Prostate gland (tissue), 2 donors: ENCODE measurements around the gene KRTAP6-1. TPM values are rescaled to one million over a fixed set of nuclear protein-coding genes. Genes with fewer than 3 reads are reported as not detected.

Source experiments
- DNase-seq: peaks from one replicate; pipeline ENCODE4 v3.0.0-alpha.2; 2019; ENCODE audit warnings: low spot score
- H3K27ac ChIP-seq, 2 donors: fragments of 200-600 bp; sonication (generic); 2 replicates each; pipeline ENCODE4 v1.5.1; 2017 to 2019
- H3K27me3 ChIP-seq: fragments of 200-600 bp; sonication (generic); replicated peaks from 2 replicates; pipeline ENCODE4 v1.5.1; 2019; ENCODE audit not compliant: insufficient read depth
- H3K36me3 ChIP-seq, 2 donors: fragments of 200-600 bp; sonication (generic); 1 replicate in 1 of 2; 2 replicates in 1 of 2; pipeline versions ENCODE4 v1.5.1 to v1.8.1; 2017 to 2019
- H3K4me1 ChIP-seq: fragments of 200-600 bp; sonication (generic); replicated peaks from 2 replicates; pipeline ENCODE4 v1.5.1; 2019
- H3K4me3 ChIP-seq, 2 donors: fragments of 200-600 bp; sonication (generic); 2 replicates each; pipeline ENCODE4 v1.5.1; 2017 to 2019
- H3K9me3 ChIP-seq: fragments of 200-600 bp; sonication (generic); 2 replicates; pipeline ENCODE4 v1.5.1; 2017
- POLR2A ChIP-seq: fragments of 450-650 bp; IDR thresholded peaks from one replicate; pipeline ENCODE4 v1.6.1; 2016; ENCODE audit warnings: antibody characterized with exemption, mild to moderate bottlenecking
- POLR2AphosphoS5 ChIP-seq: sonication (generic); formaldehyde crosslinking; IDR thresholded peaks from one replicate; pipeline ENCODE4 v1.6.1; 2017; ENCODE audit warnings: antibody characterized with exemption
- WGBS: methylation state at CpG from one replicate; pipeline ENCODE4 v1.1.5; 2018; 5-methylcytosine and 5-hydroxymethylcytosine counted together
- intact Hi-C: fragments of 100-400 bp; cut with DNase I; formaldehyde crosslinking; loops from one replicate; pipeline ENCODE4 v1.14.2; 2022
- total RNA-seq, 2 donors: library from RNA; depleted of rRNA; stranded (reverse); fragments of >200 nt; gene quantifications; one replicate each; pipeline ENCODE4 v1.1.0, GENCODE V29; 2016
- TF ChIP-seq, protein P1 (sequence below), 4 experiments: fragments of 200-600 bp in 2 of 4; fragments of 450-650 bp in 2 of 4; sonication (generic) in 2 of 4; IDR thresholded peaks; 1 replicate in 3 of 4; 2 replicates in 1 of 4; pipeline ENCODE4 v1.5.1; 2016 to 2019; ENCODE audit warnings: antibody characterized with exemption in 4 of 4, mild to moderate bottlenecking in 2 of 4, moderate library complexity in 2 of 4

Gene KRTAP6-1
- total RNA-seq, 2 donors from 2014 or later: not detected

DNA sequence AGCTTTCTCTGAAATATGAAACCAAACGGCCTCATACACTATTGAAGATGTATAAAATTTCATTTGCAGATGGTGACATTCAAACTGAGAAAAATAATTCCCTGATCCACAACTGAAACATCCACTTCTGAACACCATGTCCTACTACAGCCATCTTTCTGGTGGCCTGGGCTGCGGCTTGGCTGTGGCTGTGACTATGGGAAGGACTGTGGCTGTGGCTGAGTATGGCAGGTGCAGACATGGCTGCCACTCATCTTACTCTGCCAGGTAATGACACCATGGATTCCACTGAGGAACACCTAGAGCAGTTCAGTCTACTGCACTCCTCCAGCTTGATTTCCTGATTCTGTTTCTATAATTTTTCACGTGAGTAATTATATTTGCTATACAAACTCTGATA, 6.8 kb upstream of the KRTAP6-1 start, which contains the start of gene KRTAP20-4:
KRTAP20-4 (plus strand) TSS at position 106 of the 400 bp plus-strand sequence.
- no peaks in the 10 kb centered on the region for H3K9me3 ChIP-seq
- no peaks in the 10 kb centered on the region for H3K4me1 ChIP-seq
- no peaks in the 10 kb centered on the region for H3K27me3 ChIP-seq
- intact Hi-C loops: no loop called here
- H3K36me3 ChIP-seq: no peaks in the 10 kb centered on the region
- DNase-seq: no peak
- TF ChIP-seq POLR2A (no peak), POLR2AphosphoS5 (no peak)
- TF ChIP-seq, protein P1, sequence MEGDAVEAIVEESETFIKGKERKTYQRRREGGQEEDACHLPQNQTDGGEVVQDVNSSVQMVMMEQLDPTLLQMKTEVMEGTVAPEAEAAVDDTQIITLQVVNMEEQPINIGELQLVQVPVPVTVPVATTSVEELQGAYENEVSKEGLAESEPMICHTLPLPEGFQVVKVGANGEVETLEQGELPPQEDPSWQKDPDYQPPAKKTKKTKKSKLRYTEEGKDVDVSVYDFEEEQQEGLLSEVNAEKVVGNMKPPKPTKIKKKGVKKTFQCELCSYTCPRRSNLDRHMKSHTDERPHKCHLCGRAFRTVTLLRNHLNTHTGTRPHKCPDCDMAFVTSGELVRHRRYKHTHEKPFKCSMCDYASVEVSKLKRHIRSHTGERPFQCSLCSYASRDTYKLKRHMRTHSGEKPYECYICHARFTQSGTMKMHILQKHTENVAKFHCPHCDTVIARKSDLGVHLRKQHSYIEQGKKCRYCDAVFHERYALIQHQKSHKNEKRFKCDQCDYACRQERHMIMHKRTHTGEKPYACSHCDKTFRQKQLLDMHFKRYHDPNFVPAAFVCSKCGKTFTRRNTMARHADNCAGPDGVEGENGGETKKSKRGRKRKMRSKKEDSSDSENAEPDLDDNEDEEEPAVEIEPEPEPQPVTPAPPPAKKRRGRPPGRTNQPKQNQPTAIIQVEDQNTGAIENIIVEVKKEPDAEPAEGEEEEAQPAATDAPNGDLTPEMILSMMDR (IDR thresholded peaks at IDR 0.05): no peak
- no peak within 1 kb of the TSS for H3K27ac ChIP-seq
- WGBS: 70% methylated on average over 3 of the region's 3 CpGs
- H3K4me3 ChIP-seq: no peak within 1 kb of the TSS

DNA sequence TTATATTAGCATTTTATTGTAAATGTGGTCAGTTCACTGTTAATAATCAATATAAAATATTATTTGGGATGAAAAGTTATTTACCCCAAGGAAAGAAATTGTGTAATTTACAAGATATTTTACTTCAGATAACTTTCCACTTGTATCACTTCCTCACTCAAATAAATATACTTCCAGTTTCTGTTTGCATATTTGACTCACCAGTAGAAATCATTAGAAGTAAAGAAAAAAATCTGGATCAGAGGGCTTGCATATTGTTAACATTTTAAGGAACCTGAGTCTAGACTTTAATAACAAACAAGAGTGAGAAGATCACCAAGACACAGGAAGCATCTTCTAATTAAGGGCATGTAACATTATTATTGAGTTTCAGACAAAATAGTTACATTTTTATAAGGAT, 6.3 kb upstream of the KRTAP6-1 start:
- Histone ChIP-seq H3K36me3 (no peaks in the 10 kb centered on the region), H3K27me3 (no peaks in the 10 kb centered on the region), H3K4me3 (no peak overlapping the region), H3K27ac (no peak overlapping the region), H3K4me1 (no peaks in the 10 kb centered on the region), H3K9me3 (no peaks in the 10 kb centered on the region)
- TF ChIP-seq POLR2A: no peak
- TF ChIP-seq POLR2AphosphoS5: no peak
- TF ChIP-seq, protein P1 (IDR thresholded peaks at IDR 0.05): no peak
- no peak for DNase-seq
- intact Hi-C loops: no loop called here

DNA sequence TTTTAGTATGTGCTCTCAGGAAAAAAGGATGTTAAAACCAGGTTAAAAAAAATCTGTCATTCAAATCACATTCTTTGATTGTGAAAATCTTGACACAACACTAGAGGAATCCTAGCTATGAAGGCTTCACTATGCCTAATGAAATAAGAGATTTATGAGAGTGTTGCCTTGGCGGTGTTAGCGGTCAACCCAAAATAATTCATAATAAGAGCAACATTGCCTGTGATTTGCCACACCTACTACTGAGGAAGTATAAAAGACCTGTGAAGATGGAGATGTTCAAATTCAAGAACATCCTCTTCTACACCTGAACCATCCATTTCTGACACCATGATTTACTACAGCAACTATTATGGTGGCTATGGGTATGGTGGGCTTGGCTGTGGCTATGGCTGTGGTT, 2.4 kb upstream of the KRTAP6-1 start, which contains the start of gene KRTAP20-1:
KRTAP20-1 (plus strand) TSS at position 301 of the 400 bp plus-strand sequence; CDS start at position 331, 30 bp downstream.
- DNase-seq: no peak
- H3K9me3 ChIP-seq: no peaks in the 10 kb centered on the region
- no peak within 1 kb of the TSS for H3K4me3 ChIP-seq
- 95% methylated on average over 2 of the region's 2 CpGs for WGBS
- no peaks in the 10 kb centered on the region for H3K4me1 ChIP-seq
- intact Hi-C loops: no loop called here
- TF ChIP-seq POLR2A: no peak
- TF ChIP-seq POLR2AphosphoS5: no peak
- TF ChIP-seq, protein P1 (IDR thresholded peaks at IDR 0.05): no peak
- H3K27ac ChIP-seq: no peak within 1 kb of the TSS
- no peaks in the 10 kb centered on the region for H3K36me3 ChIP-seq
- no peaks in the 10 kb centered on the region for H3K27me3 ChIP-seq

DNA sequence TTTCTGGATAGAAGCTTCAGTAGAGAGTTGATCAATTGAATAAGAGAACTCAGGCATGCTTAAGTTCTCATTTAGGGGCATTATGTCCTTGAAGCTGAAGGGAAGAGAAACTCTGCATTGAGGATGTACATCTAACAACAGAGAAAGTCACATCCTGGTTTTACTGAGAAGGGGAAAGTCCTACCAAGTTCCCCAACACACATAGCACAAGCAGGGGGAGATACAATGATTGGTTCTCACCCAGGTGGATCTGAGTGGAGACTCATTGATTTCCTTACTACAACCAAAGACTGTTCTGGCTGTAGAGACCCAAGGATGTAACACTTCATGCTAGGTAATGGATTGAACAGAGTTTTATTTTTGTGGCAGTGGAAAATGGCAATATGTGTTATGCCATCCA, 1.5 kb upstream of the KRTAP6-1 start:
- Histone ChIP-seq H3K36me3 (no peaks in the 10 kb centered on the region), H3K9me3 (no peaks in the 10 kb centered on the region), H3K27ac (no peak overlapping the region), H3K4me1 (no peaks in the 10 kb centered on the region), H3K4me3 (no peak overlapping the region), H3K27me3 (no peaks in the 10 kb centered on the region)
- intact Hi-C loops: no loop called here
- TF ChIP-seq, protein P1 (IDR thresholded peaks at IDR 0.05): no peak
- no peak for TF ChIP-seq POLR2A
- TF ChIP-seq POLR2AphosphoS5: no peak
- no peak for DNase-seq

GRCh38 chr21:30612132-30612531, 1.6 kb downstream of the KRTAP6-1 start:
- no peaks in the 10 kb centered on the region for H3K9me3 ChIP-seq
- WGBS: 70% methylated on average over 2 of the region's 2 CpGs
- no peak overlapping the region for H3K27ac ChIP-seq
- no peak overlapping the region for H3K4me3 ChIP-seq
- H3K36me3 ChIP-seq: no peaks in the 10 kb centered on the region
- intact Hi-C loops: no loop called here
- H3K27me3 ChIP-seq: no peaks in the 10 kb centered on the region
- H3K4me1 ChIP-seq: no peaks in the 10 kb centered on the region
- no peak for DNase-seq
- no peak for TF ChIP-seq POLR2AphosphoS5
- TF ChIP-seq POLR2A: no peak
- TF ChIP-seq, protein P1 (IDR thresholded peaks at IDR 0.05): no peak
